GM21717 (cell line): ENCODE measurements around the gene CIPC.

Experiments used
- ATAC-seq: cut with Tn5 transposase; IDR thresholded peaks from one replicate; pipeline ENCODE4 v1.9.1; 2021; ENCODE audit warnings: mild to moderate bottlenecking, moderate library complexity; ENCODE audit not compliant: unreplicated experiment

CIPC gene

DNA sequence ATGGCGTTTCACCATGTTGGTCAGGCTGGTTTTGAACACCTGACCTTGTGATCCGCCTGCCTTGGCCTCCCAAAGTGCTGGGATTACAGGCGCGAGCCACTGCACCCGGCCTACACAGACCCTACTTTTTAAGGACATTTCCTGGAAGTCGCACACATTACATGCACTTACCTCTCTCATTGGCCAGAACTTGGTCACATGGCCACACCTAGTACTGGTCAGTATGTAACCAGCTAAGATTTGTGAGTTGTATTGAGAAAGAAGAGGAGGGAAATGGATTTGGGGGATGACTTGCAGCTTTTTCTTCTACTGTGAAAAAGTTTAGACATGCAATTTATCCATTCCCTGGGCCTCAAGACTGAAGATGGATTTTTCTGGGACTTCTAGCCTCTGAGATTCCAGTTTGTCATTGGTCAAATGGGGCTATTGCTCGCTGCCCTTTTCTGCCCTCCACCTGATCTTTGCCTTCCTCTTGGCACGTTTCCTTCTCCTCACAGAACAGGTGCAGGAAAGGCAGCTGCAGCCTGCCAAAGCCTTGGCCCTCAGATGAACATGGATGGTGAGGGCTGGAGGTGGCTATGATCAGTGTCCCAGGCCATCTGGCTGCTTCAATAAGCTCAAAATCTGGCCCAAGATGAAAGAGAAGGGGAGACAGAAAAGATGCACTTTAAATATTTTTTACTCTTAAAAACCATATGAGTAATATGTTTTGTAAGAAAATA is 50.6 kb downstream of the CIPC start:
- ATAC-seq = no peak

DNA sequence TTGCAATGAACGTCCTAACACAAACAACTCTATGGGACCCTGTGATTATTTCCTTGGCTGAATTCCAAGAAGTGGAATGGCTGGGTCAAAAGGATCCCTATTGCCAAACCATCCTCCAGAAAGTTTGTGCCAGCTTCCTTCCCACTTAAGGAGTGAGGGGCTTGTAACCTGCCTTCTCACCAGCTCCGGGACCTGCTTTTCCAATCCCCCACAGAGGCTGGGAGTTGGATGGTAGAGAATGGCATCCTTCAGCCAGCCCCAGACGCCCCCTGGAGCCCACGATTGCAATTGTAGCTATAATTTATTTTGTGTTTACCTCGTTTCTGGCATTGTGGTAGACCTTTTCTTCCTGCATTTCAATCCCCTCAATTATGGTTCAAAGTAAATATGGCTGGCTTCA is 53.2 kb downstream of the CIPC start:
- ATAC-seq = no peak

DNA sequence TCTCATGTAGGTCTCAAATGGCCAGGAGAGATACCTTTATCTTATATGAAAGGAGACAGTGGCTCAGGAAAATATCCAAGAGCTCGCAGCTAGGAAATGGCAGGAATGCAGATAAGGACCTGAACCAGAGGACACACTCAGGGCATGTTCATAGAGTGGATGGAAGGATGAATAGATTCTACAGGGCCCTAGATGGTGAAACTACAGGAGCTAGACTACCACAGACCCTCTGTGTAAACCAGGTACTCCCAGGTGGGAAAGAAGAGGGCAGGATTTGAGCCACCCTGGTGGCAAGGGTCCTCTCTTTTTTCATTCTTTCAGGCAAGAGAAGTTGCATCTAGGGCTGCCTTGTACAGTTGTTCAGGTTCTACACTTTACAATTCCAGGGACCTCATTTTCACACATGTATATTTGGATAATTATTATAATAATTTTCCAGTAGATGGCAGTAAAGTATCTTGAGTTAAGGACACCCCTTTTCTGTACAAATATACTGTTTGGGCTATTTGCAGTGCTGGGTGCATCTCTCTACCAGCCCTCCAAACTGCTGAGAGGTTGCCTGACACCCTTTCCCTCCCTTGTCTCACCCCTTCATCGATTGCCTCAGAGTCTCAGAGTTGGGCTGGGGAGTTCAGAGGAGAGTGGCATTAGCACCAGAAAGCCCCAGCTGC is 54.0 kb downstream of the CIPC start:
- ATAC-seq = no peak

DNA sequence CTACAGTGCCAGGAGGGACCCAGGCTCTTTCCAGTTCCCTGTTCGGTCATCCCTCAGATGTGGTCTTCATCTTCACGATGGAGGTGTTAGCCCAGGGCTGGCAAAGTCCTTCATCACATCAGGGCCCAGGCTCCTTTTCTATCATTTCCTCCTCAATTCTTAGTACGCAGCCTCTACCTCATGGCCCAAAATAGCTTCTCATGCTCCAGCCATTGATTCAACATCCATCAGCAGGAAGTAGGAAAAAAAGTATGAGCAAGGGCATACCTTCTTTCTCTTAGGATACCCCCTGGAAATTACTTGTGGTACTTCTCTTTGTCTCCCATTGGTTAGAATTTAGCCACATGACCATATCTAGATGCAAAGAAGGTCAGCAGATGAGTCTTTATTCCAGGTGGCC is 55.7 kb downstream of the CIPC start:
- no peak for ATAC-seq

DNA sequence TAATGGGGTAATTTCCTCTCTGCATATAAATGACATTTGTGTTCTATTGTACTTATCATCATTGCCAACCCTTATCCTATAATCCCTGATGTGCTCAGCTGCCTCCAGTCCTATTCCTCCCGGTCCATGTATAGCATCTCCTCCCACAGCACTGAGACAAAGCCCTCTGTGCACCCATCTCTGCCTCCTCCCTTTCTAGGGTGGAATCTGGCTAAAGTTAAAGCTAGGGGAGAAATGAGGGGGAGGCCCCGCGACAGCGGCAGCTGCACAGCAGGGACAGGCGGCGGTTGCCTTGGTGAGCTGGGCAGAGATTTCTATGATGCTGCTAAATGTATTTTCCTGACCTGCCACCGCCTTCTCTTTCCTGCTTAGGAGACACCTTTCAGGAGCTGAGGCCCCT is 56.4 kb downstream of the CIPC start:
- ATAC-seq = no peak

DNA sequence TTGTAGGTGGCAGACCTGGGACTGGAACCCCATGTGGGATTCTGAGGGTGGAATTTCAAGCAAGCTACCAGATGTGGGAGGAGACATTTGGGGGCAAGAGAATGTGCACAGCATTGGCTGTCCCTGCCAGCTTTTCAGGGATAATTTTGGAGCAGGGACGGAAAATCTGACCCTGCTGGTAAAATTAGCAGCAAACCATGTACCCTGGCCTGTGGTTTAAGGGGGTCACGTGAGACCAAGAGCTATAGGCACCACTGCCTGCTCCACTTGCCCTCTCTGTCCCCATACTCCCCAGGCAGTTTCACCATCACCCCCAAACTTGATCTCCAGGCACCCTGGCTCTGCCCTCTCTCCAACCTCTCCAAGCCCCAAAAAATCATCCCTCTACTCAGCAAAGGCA is 57.0 kb downstream of the CIPC start:
- ATAC-seq = no peak

DNA sequence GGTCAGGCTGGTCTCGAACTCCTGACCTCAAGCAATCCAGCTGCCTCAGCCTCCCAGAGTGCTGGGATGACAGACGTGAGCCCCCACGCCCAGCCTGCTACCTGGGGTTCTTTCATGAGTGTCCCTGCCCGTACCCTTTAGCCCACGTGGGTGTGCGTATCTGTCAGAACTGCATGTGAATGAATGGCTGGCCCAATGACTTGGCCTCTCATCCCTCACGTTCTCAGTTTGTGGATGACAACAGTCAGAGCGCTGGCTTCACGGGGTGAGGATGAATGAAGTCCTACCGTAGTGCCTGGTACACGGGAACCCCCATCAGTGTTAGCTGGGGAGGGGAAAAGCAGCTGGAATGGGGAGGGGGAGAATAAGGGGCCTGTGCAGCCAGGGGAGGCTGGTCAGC is 59.7 kb downstream of the CIPC start:
- ATAC-seq = no peak

DNA sequence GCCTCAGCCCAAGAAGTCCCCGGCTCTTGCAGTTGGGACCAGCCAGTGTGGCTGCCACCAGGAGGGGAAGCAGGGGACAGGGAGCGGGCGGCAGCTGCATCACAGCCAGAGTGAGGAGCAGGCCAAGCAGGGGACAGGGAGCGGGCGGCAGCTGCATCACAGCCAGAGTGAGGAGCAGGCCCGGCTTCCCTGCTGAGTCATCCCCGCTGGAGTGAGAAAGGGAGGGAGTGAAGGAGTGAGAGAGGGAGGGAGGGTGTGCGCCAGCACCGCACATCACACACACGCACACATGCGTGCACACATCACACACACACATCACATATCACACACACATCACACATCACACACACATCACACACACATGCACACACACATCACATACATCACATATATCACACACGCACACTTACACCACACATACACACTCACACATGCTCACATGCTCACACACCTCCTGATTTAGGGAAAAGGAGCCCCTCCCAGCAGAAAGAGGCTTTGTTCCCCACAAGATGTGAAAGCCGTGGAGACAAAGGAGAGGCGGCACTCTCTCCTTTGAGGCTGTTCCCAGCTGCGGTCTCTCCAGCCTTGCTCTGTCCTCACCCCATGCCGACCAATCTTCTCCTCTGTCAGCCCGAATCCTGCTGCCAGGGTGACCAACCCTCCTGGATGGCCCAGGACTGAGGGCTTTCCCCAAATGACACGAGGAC is 60.3 kb downstream of the CIPC start:
- no peak for ATAC-seq

DNA sequence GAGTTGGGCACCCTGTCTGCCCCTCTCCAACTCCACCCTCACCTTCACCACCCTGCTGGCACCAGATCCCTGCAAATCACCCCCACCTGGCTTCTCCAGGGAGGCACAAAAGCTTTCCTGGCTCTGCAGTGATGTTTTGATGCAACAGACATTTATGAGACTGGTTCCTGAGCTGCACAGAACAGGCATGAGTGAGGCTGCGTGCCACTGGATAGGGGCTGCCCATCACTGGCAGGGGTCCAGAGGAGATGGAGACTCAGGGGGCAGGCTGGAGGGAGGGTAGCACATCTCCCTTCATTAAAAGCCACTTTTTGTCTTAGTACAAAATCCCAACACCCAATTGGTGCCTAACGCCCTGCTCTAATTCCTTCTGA is 60.8 kb downstream of the CIPC start:
- ATAC-seq = no peak

DNA sequence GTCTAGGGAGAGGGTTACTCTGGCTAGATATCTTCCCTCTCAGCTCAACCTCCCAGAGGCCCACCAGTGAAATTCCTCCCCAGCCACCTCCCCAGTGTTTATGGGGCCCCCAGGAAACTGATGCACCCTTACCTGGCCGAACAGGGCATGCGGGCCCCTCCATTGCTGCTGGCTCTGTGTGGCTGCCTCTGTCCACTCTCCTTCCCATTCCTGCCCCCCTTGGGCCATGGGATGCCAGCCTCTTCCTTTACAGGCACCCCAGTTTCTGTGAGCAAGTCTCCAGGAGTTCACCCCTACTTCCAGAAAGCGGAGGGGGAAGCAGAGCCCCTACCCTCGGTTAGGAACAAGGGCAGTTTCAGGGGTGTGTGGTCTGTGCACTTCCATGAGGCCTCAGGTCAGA is 63.0 kb downstream of the CIPC start:
- ATAC-seq = no peak
